Measurements from ENCODE around the gene BRPF1.

DNA sequence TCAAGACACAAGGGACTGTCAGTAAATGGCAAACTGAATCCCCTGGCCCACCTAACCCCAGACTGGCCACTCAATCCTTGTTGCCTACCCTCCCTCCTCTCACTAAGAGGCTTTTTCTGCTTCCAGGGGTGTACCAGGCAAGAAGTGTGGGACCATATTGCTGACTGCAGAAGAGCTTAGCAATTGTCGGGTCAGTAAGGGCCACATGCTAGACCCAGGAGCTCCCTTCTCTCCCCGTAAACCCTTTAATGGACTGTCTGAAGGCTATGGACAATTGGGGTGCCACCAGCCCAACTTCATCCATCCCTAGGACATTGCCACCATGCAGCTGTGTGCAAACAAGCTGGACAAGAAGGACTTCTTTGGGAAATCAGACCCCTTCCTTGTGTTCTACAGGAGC lies 19.1 kb upstream of the BRPF1 start:
- TF ChIP-seq, protein P1, sequence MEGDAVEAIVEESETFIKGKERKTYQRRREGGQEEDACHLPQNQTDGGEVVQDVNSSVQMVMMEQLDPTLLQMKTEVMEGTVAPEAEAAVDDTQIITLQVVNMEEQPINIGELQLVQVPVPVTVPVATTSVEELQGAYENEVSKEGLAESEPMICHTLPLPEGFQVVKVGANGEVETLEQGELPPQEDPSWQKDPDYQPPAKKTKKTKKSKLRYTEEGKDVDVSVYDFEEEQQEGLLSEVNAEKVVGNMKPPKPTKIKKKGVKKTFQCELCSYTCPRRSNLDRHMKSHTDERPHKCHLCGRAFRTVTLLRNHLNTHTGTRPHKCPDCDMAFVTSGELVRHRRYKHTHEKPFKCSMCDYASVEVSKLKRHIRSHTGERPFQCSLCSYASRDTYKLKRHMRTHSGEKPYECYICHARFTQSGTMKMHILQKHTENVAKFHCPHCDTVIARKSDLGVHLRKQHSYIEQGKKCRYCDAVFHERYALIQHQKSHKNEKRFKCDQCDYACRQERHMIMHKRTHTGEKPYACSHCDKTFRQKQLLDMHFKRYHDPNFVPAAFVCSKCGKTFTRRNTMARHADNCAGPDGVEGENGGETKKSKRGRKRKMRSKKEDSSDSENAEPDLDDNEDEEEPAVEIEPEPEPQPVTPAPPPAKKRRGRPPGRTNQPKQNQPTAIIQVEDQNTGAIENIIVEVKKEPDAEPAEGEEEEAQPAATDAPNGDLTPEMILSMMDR (IDR thresholded peaks at IDR 0.05): no peak
- no peak for TF ChIP-seq POLR2A (IDR thresholded peaks at IDR 0.05)

Data from uterus (tissue), 2 donors.